HG02610 (cell line): ENCODE results near the gene GSTA4.
"Not testable (repeated sequence)": the region's sequence is repeated elsewhere in the genome, so short reads cannot be mapped to it uniquely, and the experiment has no call there.

Experiments used
- ATAC-seq: cut with Tn5 transposase; IDR thresholded peaks from one replicate; pipeline ENCODE4 v1.9.1; 2021; ENCODE audit warnings: mild to moderate bottlenecking, moderate library complexity; ENCODE audit not compliant: unreplicated experiment

The GSTA4 gene

GRCh38 chr6:53014744-53015143 is 19.7 kb upstream of the GSTA4 start:
- ATAC-seq, result no peak

- ATAC-seq, result no peak
Measured at GRCh38 chr6:53014063-53014462, 19.0 kb upstream of the GSTA4 start.

- no peak for ATAC-seq
Measured at GRCh38 chr6:53011979-53012378, 16.9 kb upstream of the GSTA4 start.

- no peak for ATAC-seq
Measured at GRCh38 chr6:53010504-53010903, 15.4 kb upstream of the GSTA4 start.

GRCh38 chr6:53009511-53009910 is 14.4 kb upstream of the GSTA4 start:
- no peak for ATAC-seq

GRCh38 chr6:53009056-53009455 is 14.0 kb upstream of the GSTA4 start:
- ATAC-seq, result no peak

GRCh38 chr6:53008192-53008687 is 13.2 kb upstream of the GSTA4 start:
- not testable (repeated sequence) for ATAC-seq

GRCh38 chr6:53005663-53006250 is 10.7 kb upstream of the GSTA4 start:
- no peak for ATAC-seq

GRCh38 chr6:52999456-52999855 is 4.4 kb upstream of the GSTA4 start:
- no peak for ATAC-seq

GRCh38 chr6:52998603-52999002 is 3.5 kb upstream of the GSTA4 start:
- ATAC-seq, result no peak

GRCh38 chr6:52995913-52996645 is 995 bp upstream of the GSTA4 start:
- no peak for ATAC-seq

GRCh38 chr6:52994839-52995088 is 320 bp downstream of the GSTA4 start:
- peak; percentile 16 for ATAC-seq

- ATAC-seq, result no peak
Measured at GRCh38 chr6:52994031-52994838, 849 bp downstream of the GSTA4 start.

- ATAC-seq, result no peak
Measured at GRCh38 chr6:52992980-52993920, 1.8 kb downstream of the GSTA4 start.

GRCh38 chr6:52990342-52990741 is 4.7 kb downstream of the GSTA4 start:
- ATAC-seq, result no peak

- no peak for ATAC-seq
Measured at GRCh38 chr6:52985228-52985627, 9.9 kb downstream of the GSTA4 start.

GRCh38 chr6:52984247-52984646 is 10.8 kb downstream of the GSTA4 start:
- ATAC-seq, result peak; percentile 49

- ATAC-seq, result no peak
Measured at GRCh38 chr6:52983159-52983848, 11.8 kb downstream of the GSTA4 start.

- ATAC-seq, result no peak
Measured at GRCh38 chr6:52982680-52983079, 12.4 kb downstream of the GSTA4 start.

- no peak for ATAC-seq
Measured at GRCh38 chr6:52981222-52981900, 13.7 kb downstream of the GSTA4 start.
